GM12873 (cell line): ENCODE results near the gene SCNN1A.

ENCODE experiments used
- TF ChIP-seq, protein P1 (sequence below): IDR thresholded peaks from 2 replicates; pipeline ENCODE4 v1.5.1; 2012; ENCODE audit warnings: low read depth, mild to moderate bottlenecking, moderate library complexity, low read length, control low read depth; ENCODE audit not compliant: insufficient read depth; ENCODE audit errors: missing control alignments

Gene SCNN1A

DNA sequence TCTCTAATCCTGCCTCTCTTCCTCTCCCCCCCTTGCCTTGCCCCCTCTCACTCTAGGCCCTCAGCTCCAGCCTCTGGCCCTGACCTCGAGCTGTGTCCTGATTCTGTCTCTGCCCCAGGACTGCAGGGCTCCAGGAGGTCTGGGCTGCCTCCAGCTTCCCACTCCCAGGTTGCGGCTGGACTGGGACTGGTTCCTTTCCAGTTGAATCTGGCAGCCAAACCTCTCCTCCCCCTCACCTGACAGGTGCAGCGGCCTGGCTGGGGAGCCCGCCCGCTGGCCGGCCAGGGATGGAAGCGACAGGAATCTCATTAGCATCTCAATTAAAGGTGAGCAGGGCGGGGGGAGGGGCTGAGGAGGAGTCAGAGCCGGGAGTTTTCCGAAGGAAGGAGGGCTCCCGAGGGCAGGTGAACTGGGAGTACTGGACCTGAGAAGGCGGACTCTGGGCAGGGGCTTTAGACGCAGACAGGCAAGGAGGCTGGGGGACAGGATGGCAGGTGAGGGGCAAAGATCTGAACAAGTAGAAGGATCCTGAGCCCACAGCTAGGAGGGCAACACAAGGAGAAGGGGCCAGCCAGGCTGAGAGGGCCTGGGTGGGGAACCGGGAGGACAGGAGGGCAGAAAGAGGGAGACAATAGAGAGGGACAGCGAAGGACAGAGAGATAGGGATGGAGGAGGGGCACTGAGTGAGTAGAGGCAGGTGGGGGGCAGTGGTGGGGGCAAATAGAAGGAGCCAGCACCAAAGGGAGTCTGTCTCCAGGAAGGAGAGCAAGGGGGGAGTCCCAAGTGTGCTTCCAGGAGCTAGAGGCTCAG lies at the start of gene SCNN1A:
Gene SCNN1A (minus strand): TSS at position 295 of the 810 bp plus-strand sequence. CDS start 780 bp downstream, outside the sequence.
- TF ChIP-seq, protein P1, sequence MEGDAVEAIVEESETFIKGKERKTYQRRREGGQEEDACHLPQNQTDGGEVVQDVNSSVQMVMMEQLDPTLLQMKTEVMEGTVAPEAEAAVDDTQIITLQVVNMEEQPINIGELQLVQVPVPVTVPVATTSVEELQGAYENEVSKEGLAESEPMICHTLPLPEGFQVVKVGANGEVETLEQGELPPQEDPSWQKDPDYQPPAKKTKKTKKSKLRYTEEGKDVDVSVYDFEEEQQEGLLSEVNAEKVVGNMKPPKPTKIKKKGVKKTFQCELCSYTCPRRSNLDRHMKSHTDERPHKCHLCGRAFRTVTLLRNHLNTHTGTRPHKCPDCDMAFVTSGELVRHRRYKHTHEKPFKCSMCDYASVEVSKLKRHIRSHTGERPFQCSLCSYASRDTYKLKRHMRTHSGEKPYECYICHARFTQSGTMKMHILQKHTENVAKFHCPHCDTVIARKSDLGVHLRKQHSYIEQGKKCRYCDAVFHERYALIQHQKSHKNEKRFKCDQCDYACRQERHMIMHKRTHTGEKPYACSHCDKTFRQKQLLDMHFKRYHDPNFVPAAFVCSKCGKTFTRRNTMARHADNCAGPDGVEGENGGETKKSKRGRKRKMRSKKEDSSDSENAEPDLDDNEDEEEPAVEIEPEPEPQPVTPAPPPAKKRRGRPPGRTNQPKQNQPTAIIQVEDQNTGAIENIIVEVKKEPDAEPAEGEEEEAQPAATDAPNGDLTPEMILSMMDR: no peak

DNA sequence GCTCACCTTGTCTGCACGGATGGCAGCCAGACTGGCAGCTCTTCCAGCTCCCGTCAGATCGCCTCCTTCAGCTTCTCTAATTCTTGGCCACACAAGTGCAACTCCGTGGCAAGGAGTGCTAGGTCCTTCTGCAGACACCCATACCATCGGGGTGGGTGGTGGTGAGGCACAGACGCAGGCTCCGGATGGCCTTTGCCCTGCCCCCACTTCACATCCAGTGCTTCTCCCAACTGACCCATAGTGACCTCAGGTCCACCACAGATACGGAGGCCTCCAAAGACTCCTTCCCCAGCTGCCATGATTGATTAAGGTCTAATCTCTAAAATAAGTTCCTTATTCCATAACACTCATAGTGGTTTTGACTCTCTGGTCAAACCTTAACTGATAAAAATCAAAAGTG lies 49.5 kb upstream of the SCNN1A start:
- TF ChIP-seq, protein P1: no peak

DNA sequence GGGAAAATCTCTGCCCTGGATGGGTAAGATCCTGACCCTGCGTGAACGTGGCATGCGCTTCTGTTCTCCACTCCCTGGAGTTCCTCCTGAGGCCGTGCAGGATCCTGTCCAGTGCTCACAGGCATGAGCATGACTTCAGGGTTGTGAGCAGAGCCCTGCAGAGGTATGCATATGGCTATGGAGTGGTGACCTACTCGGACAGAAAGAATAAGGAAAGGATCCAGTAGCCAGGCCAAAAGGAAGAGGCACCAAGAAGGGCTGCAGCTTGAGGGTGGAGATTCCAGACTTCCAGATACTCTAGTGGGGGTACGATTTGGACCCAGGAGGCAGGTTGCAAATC lies 48.6 kb upstream of the SCNN1A start:
- TF ChIP-seq, protein P1: no peak

DNA sequence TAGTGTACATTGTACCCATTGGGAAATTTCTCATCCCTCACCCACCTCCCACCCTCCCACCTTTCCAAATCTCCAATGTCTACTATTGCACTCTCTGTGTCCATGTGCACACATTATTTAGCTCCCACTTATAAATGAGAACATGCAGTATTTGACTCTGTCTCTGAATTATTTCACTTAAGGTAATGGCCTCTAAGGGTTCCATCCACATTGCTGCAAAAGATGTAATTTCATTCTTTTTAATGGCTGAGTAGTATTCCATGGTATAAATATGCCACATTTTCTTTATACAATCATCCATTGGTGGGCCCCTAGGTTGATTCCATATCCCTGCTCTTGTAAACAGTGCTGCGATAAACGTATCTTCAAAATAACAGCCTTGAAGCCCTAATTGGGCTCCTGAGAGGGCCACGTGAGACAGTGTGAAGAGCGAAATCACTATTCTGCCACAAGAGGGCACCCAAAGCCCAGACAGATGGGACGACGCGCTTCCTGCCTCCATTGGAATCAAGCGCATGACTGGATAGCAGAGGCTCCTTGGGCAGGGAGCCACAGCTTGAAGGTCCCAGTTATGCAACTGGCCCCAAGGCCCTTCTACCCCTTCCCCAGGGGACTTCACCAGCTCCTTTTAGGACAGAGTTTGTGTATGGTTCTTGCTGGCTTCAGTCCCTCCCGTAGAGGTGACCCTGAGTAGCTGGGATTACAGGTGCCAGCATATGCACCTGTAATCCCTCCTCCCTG lies 48.1 kb upstream of the SCNN1A start:
- TF ChIP-seq, protein P1: peak; percentile 85

DNA sequence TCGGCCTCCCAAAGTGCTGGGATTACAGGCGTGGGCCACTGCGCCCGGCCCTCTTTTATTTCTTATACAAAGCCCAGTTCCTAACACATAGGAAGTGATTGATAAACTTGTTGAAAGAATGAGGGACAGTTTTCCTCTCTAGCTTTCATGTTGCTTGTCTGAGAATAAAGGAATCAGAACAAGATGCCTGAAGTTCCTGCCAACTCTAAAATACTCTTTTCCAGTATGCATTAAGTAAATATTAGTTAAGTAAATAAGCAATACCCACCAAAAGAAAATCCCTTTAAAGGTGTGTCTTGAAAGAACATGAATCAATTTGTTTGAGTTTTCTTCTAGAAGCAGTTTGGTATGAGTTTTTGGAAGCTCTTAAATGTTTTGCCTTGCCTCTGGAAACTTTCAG lies 45.0 kb upstream of the SCNN1A start:
- TF ChIP-seq, protein P1: no peak

DNA sequence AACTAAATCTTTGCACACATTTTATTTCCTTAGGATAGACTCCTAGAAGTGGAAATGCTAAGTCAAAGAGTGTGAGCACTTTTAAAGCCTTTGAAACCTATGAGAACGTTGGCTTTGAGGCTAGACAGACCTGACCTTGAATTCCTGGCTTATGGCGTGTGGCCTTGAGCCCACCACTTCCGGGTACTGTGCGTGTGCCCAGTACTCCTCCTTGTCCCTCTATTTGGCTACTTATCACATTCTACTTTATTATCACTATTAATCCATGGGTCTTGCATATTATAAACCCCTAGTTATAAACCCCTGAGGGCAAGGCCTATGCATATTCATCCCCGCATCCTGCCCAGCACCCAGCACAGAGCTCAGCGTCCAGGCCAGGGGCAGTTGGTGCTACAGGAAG lies 43.4 kb upstream of the SCNN1A start:
- TF ChIP-seq, protein P1: no peak

DNA sequence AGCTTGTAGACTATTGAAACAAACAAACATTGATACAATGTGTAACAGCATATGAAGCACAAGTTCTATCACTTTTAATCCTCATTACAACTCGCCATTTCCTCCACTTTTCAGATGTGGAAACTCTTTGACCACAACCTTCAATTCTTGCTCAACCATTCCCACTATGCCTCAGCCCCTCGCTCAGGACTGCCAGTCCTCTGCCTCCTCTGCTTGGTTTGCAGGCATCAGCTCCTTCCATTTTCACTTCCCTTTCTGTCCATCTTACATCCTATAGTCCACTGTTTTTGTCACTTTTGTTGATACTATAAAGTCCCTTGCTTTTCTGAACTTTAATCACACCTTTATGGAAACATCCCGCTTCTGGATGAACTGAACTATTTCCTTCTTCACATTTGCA lies 41.2 kb upstream of the SCNN1A start:
- TF ChIP-seq, protein P1: no peak
